H9 (cell line): ENCODE results near the gene SPTAN1. TPM values are rescaled to one million over a fixed set of nuclear protein-coding genes. Genes with fewer than 3 reads are reported as not detected.

Experiments used
- DNase-seq: peaks from one replicate; pipeline ENCODE4 v3.0.0-alpha.2; 2017
- H2AFZ ChIP-seq: one replicate; pipeline ENCODE4 v1.6.1; 2013; ENCODE audit warnings: mild to moderate bottlenecking, low read length, control low read depth, moderate library complexity
- H2AK5ac ChIP-seq: 2 replicates; pipeline ENCODE4 v1.6.1; 2013; ENCODE audit warnings: low read length, control low read depth, mixed read lengths; ENCODE audit not compliant: insufficient read length
- H2BK120ac ChIP-seq: one replicate; pipeline ENCODE4 v1.6.1; 2013; ENCODE audit warnings: low read depth, mild to moderate bottlenecking, low read length, control low read depth, inconsistent platforms; ENCODE audit not compliant: poor library complexity, severe bottlenecking
- H2BK12ac ChIP-seq: 2 replicates; pipeline ENCODE4 v1.6.1; 2013; ENCODE audit warnings: low read length, control low read depth, mixed read lengths, low read depth; ENCODE audit not compliant: insufficient read length
- H2BK15ac ChIP-seq: 2 replicates; pipeline ENCODE4 v1.6.1; 2013; ENCODE audit warnings: low read depth, low read length, control low read depth
- H2BK20ac ChIP-seq: one replicate; pipeline ENCODE4 v1.6.1; 2013; ENCODE audit warnings: low read depth, mild to moderate bottlenecking, low read length, control low read depth, inconsistent platforms; ENCODE audit not compliant: poor library complexity, severe bottlenecking
- H2BK5ac ChIP-seq: 2 replicates; pipeline ENCODE4 v1.6.1; 2013; ENCODE audit warnings: low read length, control low read depth, mixed read lengths; ENCODE audit not compliant: insufficient read length
- H3K14ac ChIP-seq: 2 replicates; pipeline ENCODE4 v1.6.1; 2013; ENCODE audit warnings: low read length, control low read depth; ENCODE audit not compliant: insufficient read depth
- H3K18ac ChIP-seq: 2 replicates; pipeline ENCODE4 v1.6.1; 2013; ENCODE audit warnings: low read depth, mild to moderate bottlenecking, mixed read lengths, low read length, control low read depth; ENCODE audit not compliant: insufficient read length
- H3K23ac ChIP-seq: 2 replicates; pipeline ENCODE4 v1.6.1; 2013; ENCODE audit warnings: low read length, control low read depth, mixed read lengths, low read depth; ENCODE audit not compliant: insufficient read length
- H3K23me2 ChIP-seq: 2 replicates; pipeline ENCODE4 v1.6.1; 2013; ENCODE audit warnings: low read depth, mild to moderate bottlenecking, mixed read lengths, low read length, control low read depth; ENCODE audit not compliant: insufficient read length, poor library complexity, severe bottlenecking
- H3K27ac ChIP-seq: 2 replicates; pipeline ENCODE4 v1.5.1; 2013; ENCODE audit warnings: low read length, control low read depth, mixed read lengths, low read depth; ENCODE audit not compliant: insufficient read length
- H3K27me3 ChIP-seq: 2 replicates; pipeline ENCODE4 v1.6.1; 2013; ENCODE audit warnings: low read length, control low read depth, inconsistent platforms; ENCODE audit not compliant: insufficient read depth
- H3K4ac ChIP-seq: 2 replicates; pipeline ENCODE4 v1.6.1; 2013; ENCODE audit warnings: low read depth, mild to moderate bottlenecking, control low read depth, inconsistent platforms, low read length, moderate library complexity
- H3K4me1 ChIP-seq: 2 replicates; pipeline ENCODE4 v1.6.1; 2013; ENCODE audit warnings: low read length, control low read depth, inconsistent platforms; ENCODE audit not compliant: insufficient read depth
- H3K4me2 ChIP-seq: 2 replicates; pipeline ENCODE4 v1.6.1; 2013; ENCODE audit warnings: low read length, control low read depth, mixed read lengths; ENCODE audit not compliant: insufficient read length, insufficient read depth
- H3K56ac ChIP-seq: 2 replicates; pipeline ENCODE4 v1.6.1; 2013; ENCODE audit warnings: low read depth, mild to moderate bottlenecking, mixed read lengths, low read length, control low read depth; ENCODE audit not compliant: insufficient read length
- H3K79me1 ChIP-seq: 2 replicates; pipeline ENCODE4 v1.6.1; 2013; ENCODE audit warnings: low read depth, mild to moderate bottlenecking, moderate library complexity, low read length, control low read depth, inconsistent platforms; ENCODE audit not compliant: insufficient read depth, poor library complexity, severe bottlenecking
- H3K79me2 ChIP-seq: 2 replicates; pipeline ENCODE4 v1.6.1; 2013; ENCODE audit warnings: low read length, control low read depth, inconsistent platforms; ENCODE audit not compliant: insufficient read depth
- H3K9ac ChIP-seq: 2 replicates; pipeline ENCODE4 v1.6.1; 2013; ENCODE audit warnings: low read length, control low read depth, mixed read lengths; ENCODE audit not compliant: insufficient read length; ENCODE audit errors: extremely low read depth
- H3K9me3 ChIP-seq: one replicate; pipeline ENCODE4 v1.6.1; 2013; ENCODE audit warnings: low read depth, low read length, inconsistent platforms; ENCODE audit not compliant: control insufficient read depth
- H3T11ph ChIP-seq: one replicate; pipeline ENCODE4 v1.6.1; 2013; ENCODE audit warnings: mild to moderate bottlenecking, low read length, control low read depth, inconsistent platforms
- H4K20me1 ChIP-seq: one replicate; pipeline ENCODE4 v1.6.1; 2013; ENCODE audit not compliant: control insufficient read depth, insufficient read length, insufficient read depth
- H4K5ac ChIP-seq: 2 replicates; pipeline ENCODE4 v1.6.1; 2013; ENCODE audit warnings: low read depth, mild to moderate bottlenecking, mixed read lengths, low read length, control low read depth; ENCODE audit not compliant: insufficient read length
- H4K8ac ChIP-seq: replicated peaks from 2 replicates; pipeline ENCODE4 v1.6.1; 2013; ENCODE audit warnings: low read length, control low read depth, mixed read lengths, low read depth; ENCODE audit not compliant: insufficient read length
- H4K91ac ChIP-seq: 2 replicates; pipeline ENCODE4 v1.6.1; 2013; ENCODE audit warnings: low read depth, mild to moderate bottlenecking, moderate library complexity, mixed read lengths, low read length, control low read depth; ENCODE audit not compliant: insufficient read length
- H3K27ac Mint-ChIP-seq, 3 experiments: 2 replicates in 2 of 3; 3 replicates in 1 of 3; pipeline ENCODE4 v1.8.0; 2020 to 2021; ENCODE audit warnings: mixed read lengths in 3 of 3, mild to moderate bottlenecking in 1 of 3, moderate library complexity in 1 of 3
- H3K27me3 Mint-ChIP-seq: 2 replicates; pipeline ENCODE4 v1.8.0; 2021; ENCODE audit warnings: low read depth, mild to moderate bottlenecking, moderate library complexity, mixed read lengths
- H3K36me3 Mint-ChIP-seq, 3 experiments: 2 replicates in 2 of 3; 3 replicates in 1 of 3; pipeline ENCODE4 v1.8.0; 2020 to 2021; ENCODE audit warnings: low read depth in 3 of 3, mixed read lengths in 3 of 3; ENCODE audit not compliant: insufficient read depth in 1 of 3
- H3K4me1 Mint-ChIP-seq, 2 experiments: 2 replicates each; pipeline ENCODE4 v1.8.0; 2020; ENCODE audit warnings: mixed read lengths in 2 of 2
- H3K4me3 Mint-ChIP-seq, 2 experiments: 2 replicates in 1 of 2; 3 replicates in 1 of 2; pipeline ENCODE4 v1.8.0; 2020 to 2021; ENCODE audit warnings: mild to moderate bottlenecking in 2 of 2, mixed read lengths in 2 of 2, moderate library complexity in 1 of 2
- H3K9me3 Mint-ChIP-seq, 2 experiments: 2 replicates in 1 of 2; 3 replicates in 1 of 2; pipeline ENCODE4 v1.8.0; 2020; ENCODE audit warnings: mild to moderate bottlenecking in 2 of 2, mixed read lengths in 2 of 2, moderate library complexity in 1 of 2
- WGBS: extraction: QIAGEN DNeasy Blood & Tissue Kit; methylation state at CpG from one replicate; pipeline ENCODE4 v1.1.7; 2013; ENCODE audit warnings: missing lambda C conversion rate, low lambda C conversion rate, mixed read lengths; ENCODE audit not compliant: insufficient read length; ENCODE audit errors: extremely low coverage; 5-methylcytosine and 5-hydroxymethylcytosine counted together
- total RNA-seq: library from RNA; stranded (reverse); gene quantifications from 2 replicates; pipeline ENCODE4 v1.2.1, GENCODE V29; 2021
- TF ChIP-seq, protein P1 (sequence below): fragments of 200-600 bp; sonication (generic); conservative IDR thresholded peaks from 3 replicates; pipeline ENCODE4 v1.8.0; 2021; ENCODE audit warnings: antibody characterized with exemption, mild to moderate bottlenecking

Gene SPTAN1
- total RNA-seq, 1 experiment from 2014 or later: 213 TPM

DNA sequence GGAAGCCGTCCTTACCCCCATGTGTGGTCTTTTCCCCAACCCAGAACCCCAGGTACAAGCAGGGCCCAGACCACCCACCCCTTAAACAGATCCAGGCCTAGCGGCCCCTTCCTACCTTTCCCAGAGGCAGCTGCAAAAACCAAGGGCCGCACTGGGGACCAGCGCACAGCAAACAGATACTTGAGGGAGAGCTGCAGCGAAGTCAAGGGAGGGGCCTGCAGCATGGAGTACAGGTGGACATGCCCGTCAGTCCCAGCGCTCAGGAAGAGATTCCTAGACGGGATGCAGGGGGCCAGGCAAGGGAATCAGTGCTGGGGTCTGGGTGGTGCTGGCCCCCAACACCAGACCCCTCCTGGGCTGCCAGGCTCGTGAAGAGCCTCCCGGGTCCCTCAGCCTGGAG is 81.7 kb downstream of the SPTAN1 start:
- Histone ChIP-seq H3K9me3 (no peaks in the 10 kb centered on the region), H4K5ac (no peak overlapping the region), H3K79me1 (no peaks in the 10 kb centered on the region), H3K9ac (no peak overlapping the region), H3K23ac (no peak overlapping the region), H3K27ac (no peak overlapping the region), H2BK20ac (no peak overlapping the region), H3K14ac (no peak overlapping the region), H3K18ac (no peak overlapping the region), H3K56ac (no peak overlapping the region), H2BK12ac (no peak overlapping the region), H3K27me3 (no peaks in the 10 kb centered on the region), H3K4me1 (no peaks in the 10 kb centered on the region), H2AFZ (no peak overlapping the region), H3K4ac (no peak overlapping the region), H2AK5ac (no peak overlapping the region), H3K4me2 (no peak overlapping the region), H4K8ac (no peak overlapping the region), H2BK5ac (no peak overlapping the region), H3T11ph (no peak overlapping the region), H2BK120ac (no peak overlapping the region), H2BK15ac (no peak overlapping the region), H3K79me2 (no peaks in the 10 kb centered on the region), H3K23me2 (no peaks in the 10 kb centered on the region), H4K91ac (no peak overlapping the region), H4K20me1 (no peaks in the 10 kb centered on the region)
- H3K36me3 Mint-ChIP-seq: peaks cover 20 to 60% (median 53%) of the 10 kb centered on the region in 3 experiments
- H3K4me1 Mint-ChIP-seq: peaks cover 2 to 7% of the 10 kb centered on the region in 2 experiments; a peak in 3 of 4 replicates
- TF ChIP-seq, protein P1, sequence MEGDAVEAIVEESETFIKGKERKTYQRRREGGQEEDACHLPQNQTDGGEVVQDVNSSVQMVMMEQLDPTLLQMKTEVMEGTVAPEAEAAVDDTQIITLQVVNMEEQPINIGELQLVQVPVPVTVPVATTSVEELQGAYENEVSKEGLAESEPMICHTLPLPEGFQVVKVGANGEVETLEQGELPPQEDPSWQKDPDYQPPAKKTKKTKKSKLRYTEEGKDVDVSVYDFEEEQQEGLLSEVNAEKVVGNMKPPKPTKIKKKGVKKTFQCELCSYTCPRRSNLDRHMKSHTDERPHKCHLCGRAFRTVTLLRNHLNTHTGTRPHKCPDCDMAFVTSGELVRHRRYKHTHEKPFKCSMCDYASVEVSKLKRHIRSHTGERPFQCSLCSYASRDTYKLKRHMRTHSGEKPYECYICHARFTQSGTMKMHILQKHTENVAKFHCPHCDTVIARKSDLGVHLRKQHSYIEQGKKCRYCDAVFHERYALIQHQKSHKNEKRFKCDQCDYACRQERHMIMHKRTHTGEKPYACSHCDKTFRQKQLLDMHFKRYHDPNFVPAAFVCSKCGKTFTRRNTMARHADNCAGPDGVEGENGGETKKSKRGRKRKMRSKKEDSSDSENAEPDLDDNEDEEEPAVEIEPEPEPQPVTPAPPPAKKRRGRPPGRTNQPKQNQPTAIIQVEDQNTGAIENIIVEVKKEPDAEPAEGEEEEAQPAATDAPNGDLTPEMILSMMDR: no peak
- no peak overlapping the region; a peak in 1 of 5 replicates for H3K4me3 Mint-ChIP-seq
- H3K9me3 Mint-ChIP-seq: no peaks in the 10 kb centered on the region
- no peak for DNase-seq
- no peak overlapping the region for H3K27ac Mint-ChIP-seq
- WGBS: no CpG with 5 or more reads among the region's 10 CpGs
- H3K27me3 Mint-ChIP-seq: no peaks in the 10 kb centered on the region
